ENCODE data around the gene NSMF.

The NSMF gene

GRCh38 chr9:137439158-137439714 is 19.9 kb downstream of the NSMF start:
- Mint-ChIP-seq H3K4me1 (peaks cover 5% of the 10 kb centered on the region), H3K27me3 (ENCODE audit: low read depth, poor library complexity) (peaks cover 29% of the 10 kb centered on the region), H3K36me3 (ENCODE audit: low read depth) (no peaks in the 10 kb centered on the region), H3K9me3 (peaks cover 4% of the 10 kb centered on the region), H3K27ac (no peak overlapping the region), H3K4me3 (no peak overlapping the region)
- no peak for TF ChIP-seq CTCF (IDR thresholded peaks at IDR 0.05)
- peak; percentile 1 for DNase-seq

GRCh38 chr9:137438591-137439157 is 20.5 kb downstream of the NSMF start:
- DNase-seq: peak; percentile 1
- peaks cover 4% of the 10 kb centered on the region for H3K9me3 Mint-ChIP-seq
- peaks cover 5% of the 10 kb centered on the region for H3K4me1 Mint-ChIP-seq
- no peak overlapping the region for H3K4me3 Mint-ChIP-seq
- no peak overlapping the region for H3K27ac Mint-ChIP-seq
- no peaks in the 10 kb centered on the region for H3K36me3 Mint-ChIP-seq (ENCODE audit: low read depth)
- TF ChIP-seq CTCF (IDR thresholded peaks at IDR 0.05): no peak
- H3K27me3 Mint-ChIP-seq (ENCODE audit: low read depth, poor library complexity): peaks cover 23% of the 10 kb centered on the region

- no peak for TF ChIP-seq CTCF (IDR thresholded peaks at IDR 0.05)
- DNase-seq: peak; percentile 1
- H3K4me1 Mint-ChIP-seq: peaks cover 5% of the 10 kb centered on the region
- H3K36me3 Mint-ChIP-seq (ENCODE audit: low read depth): no peaks in the 10 kb centered on the region
- peaks cover 16% of the 10 kb centered on the region for H3K27me3 Mint-ChIP-seq (ENCODE audit: low read depth, poor library complexity)
- H3K27ac Mint-ChIP-seq: no peak overlapping the region
- no peaks in the 10 kb centered on the region for H3K9me3 Mint-ChIP-seq
- no peak overlapping the region for H3K4me3 Mint-ChIP-seq
Measured at GRCh38 chr9:137437691-137438590, 21.2 kb downstream of the NSMF start.

GRCh38 chr9:137436761-137437600 is 22.2 kb downstream of the NSMF start:
- H3K27me3 Mint-ChIP-seq (ENCODE audit: low read depth, poor library complexity): peaks cover 7% of the 10 kb centered on the region
- H3K36me3 Mint-ChIP-seq (ENCODE audit: low read depth): no peaks in the 10 kb centered on the region
- no peak overlapping the region for H3K27ac Mint-ChIP-seq
- no peaks in the 10 kb centered on the region for H3K9me3 Mint-ChIP-seq
- peaks cover 3% of the 10 kb centered on the region for H3K4me1 Mint-ChIP-seq
- no peak for TF ChIP-seq CTCF (IDR thresholded peaks at IDR 0.05)
- no peak overlapping the region for H3K4me3 Mint-ChIP-seq
- DNase-seq: peak; percentile 2

- Mint-ChIP-seq H3K9me3 (no peaks in the 10 kb centered on the region), H3K27me3 (ENCODE audit: low read depth, poor library complexity) (peaks cover 4% of the 10 kb centered on the region), H3K4me3 (no peak overlapping the region), H3K4me1 (no peaks in the 10 kb centered on the region), H3K27ac (no peak overlapping the region), H3K36me3 (ENCODE audit: low read depth) (no peaks in the 10 kb centered on the region)
- no peak for TF ChIP-seq CTCF (IDR thresholded peaks at IDR 0.05)
- peak; percentile 35 for DNase-seq
Measured at GRCh38 chr9:137435980-137436760, 23.0 kb downstream of the NSMF start.
